ENCODE results near the gene PRSS27. TPM values are rescaled to one million over a fixed set of nuclear protein-coding genes. Genes with fewer than 3 reads are reported as not detected.
"Not testable (repeated sequence)": the region's sequence is repeated elsewhere in the genome, so short reads cannot be mapped to it uniquely, and the experiment has no call there.

The PRSS27 gene
- total and polyA plus RNA-seq, 2 donors (not counting 1 experiment from before 2014, with no cell fraction given): 2.1 to 2.4 TPM

DNA sequence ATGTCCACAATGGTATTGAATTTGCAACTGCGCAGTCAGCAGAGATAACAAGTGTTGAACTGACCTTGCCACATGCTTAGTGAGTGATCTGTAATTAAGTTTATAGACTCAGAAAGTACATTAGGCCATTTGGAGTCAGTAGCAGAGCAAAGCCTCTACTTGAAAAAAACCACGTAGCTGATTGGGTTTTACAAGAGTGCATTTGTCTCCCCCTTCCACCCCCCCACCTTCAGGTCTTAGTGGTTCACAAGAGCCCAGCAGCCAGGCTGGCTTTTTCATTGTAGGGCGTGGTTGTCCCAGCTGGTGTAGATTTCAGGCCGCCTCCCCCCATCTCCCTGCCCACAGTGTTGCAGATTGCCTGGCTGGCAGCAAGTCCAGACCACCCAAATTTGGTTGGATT, 40.1 kb downstream of the PRSS27 start:
- H3K9me3 ChIP-seq (ENCODE audit: control extremely low read depth in 1 of 3, control insufficient read depth in 2 of 3, insufficient read depth in 1 of 3, low read length in 2 of 3); H3K9me3 Mint-ChIP-seq (ENCODE audit: insufficient read depth); ATAC-seq (ENCODE audit: low read depth); POLR2A ChIA-PET; H3K27me3 ChIP-seq (replicated peaks in 1 of 4; ENCODE audit: control extremely low read depth in 1 of 4, control insufficient read depth in 3 of 4, insufficient read depth in 4 of 4, low read length in 3 of 4); H3K4me3 ChIP-seq (ENCODE audit: control extremely low read depth in 1 of 5, extremely low read depth in 1 of 5, insufficient read depth in 1 of 5, low read depth in 2 of 5, low read length in 4 of 5); DNase-seq; H4K20me1 ChIP-seq (ENCODE audit: control insufficient read depth, insufficient read depth, low read length, poor library complexity, severe bottlenecking); H3K27ac ChIP-seq (ENCODE audit: low read length in 2 of 2); H3K27ac Mint-ChIP-seq; H3K36me3 ChIP-seq (replicated peaks in 1 of 2; ENCODE audit: control extremely low read depth in 1 of 2, control insufficient read depth in 1 of 2, extremely low read depth in 1 of 2, insufficient read depth in 2 of 2, low read length in 1 of 2); H3K4me3 Mint-ChIP-seq; H3K9ac ChIP-seq (ENCODE audit: low read length); H3K4me2 ChIP-seq (replicated peaks; ENCODE audit: low read depth, low read length, poor library complexity, severe bottlenecking); CTCF ChIA-PET; H2AFZ ChIP-seq (ENCODE audit: insufficient read depth, low read depth, low read length, poor library complexity, severe bottlenecking); H3K27me3 Mint-ChIP-seq: not testable (repeated sequence)
- intact Hi-C loops (cut with micrococcal nuclease): loop anchor here (10.0 kb wide), 1 partner anchor 95 kb away; the partner anchor contains the start of gene ELOB
- Histone ChIP-seq H3K4me1 (ENCODE audit: control insufficient read depth in 2 of 2, insufficient read depth in 2 of 2, low read length in 2 of 2) (peaks cover 7 to 18% of the 10 kb centered on the region in 2 donors), H3K79me2 (ENCODE audit: control insufficient read depth, insufficient read depth, low read length) (peaks cover 31% of the 10 kb centered on the region)
- WGBS (ENCODE audit: insufficient coverage): 100% methylated on average over 2 of the region's 4 CpGs
- H3K4me1 Mint-ChIP-seq: peaks cover 11% of the 10 kb centered on the region

DNA sequence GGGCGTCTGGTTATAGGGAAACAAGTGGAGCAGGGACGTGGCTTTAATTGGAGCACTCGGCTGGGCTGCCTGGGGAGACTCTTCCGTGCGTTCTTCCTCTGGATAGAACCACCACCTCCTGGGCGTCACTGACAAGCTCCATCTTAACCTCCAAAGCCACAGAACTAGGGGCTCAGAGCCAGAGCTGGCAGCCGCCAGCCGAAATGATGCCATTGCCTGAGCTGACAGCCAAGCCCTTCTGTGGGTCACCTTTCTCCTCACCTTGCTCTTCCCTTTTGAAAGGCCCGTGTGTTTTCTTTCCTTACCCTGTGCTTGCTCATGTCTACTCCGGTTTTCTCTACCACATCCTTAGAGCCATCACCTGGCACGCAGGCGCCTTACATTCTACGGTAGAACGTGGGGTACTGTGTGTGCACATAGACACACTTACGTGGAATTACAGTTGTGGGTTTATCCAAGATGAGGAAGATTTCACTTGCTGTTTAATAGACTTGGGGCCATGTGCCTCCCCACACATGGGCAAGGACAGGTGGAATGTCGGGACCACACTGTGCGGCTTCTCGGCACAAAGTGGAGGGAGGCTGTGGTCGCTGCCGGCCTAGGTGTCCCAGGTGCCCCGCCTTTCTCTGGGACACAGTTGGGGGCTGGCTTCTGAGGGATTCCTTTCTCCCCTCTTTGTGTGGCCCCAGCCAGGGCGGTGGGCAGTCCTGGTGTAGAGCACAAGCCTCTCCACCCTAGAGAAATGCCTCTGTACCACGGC, 41.6 kb downstream of the PRSS27 start:
- 100% methylated on average over 2 of the region's 23 CpGs for WGBS (ENCODE audit: insufficient coverage)
- DNase-seq; H3K36me3 ChIP-seq (replicated peaks in 1 of 2; ENCODE audit: control extremely low read depth in 1 of 2, control insufficient read depth in 1 of 2, extremely low read depth in 1 of 2, insufficient read depth in 2 of 2, low read length in 1 of 2); CTCF ChIA-PET; H3K4me2 ChIP-seq (replicated peaks; ENCODE audit: low read depth, low read length, poor library complexity, severe bottlenecking); H3K4me3 ChIP-seq (ENCODE audit: control extremely low read depth in 1 of 5, extremely low read depth in 1 of 5, insufficient read depth in 1 of 5, low read depth in 2 of 5, low read length in 4 of 5); H3K4me3 Mint-ChIP-seq; ATAC-seq (ENCODE audit: low read depth); H3K9ac ChIP-seq (ENCODE audit: low read length); H3K27ac ChIP-seq (ENCODE audit: low read length in 2 of 2); H3K27me3 Mint-ChIP-seq; H4K20me1 ChIP-seq (ENCODE audit: control insufficient read depth, insufficient read depth, low read length, poor library complexity, severe bottlenecking); H3K27me3 ChIP-seq (replicated peaks in 1 of 4; ENCODE audit: control extremely low read depth in 1 of 4, control insufficient read depth in 3 of 4, insufficient read depth in 4 of 4, low read length in 3 of 4); intact Hi-C loops (cut with micrococcal nuclease); H2AFZ ChIP-seq (ENCODE audit: insufficient read depth, low read depth, low read length, poor library complexity, severe bottlenecking); POLR2A ChIA-PET; H3K9me3 ChIP-seq (ENCODE audit: control extremely low read depth in 1 of 3, control insufficient read depth in 2 of 3, insufficient read depth in 1 of 3, low read length in 2 of 3); H3K27ac Mint-ChIP-seq; H3K9me3 Mint-ChIP-seq (ENCODE audit: insufficient read depth): not testable (repeated sequence)
- Histone ChIP-seq H3K4me1 (ENCODE audit: control insufficient read depth in 2 of 2, insufficient read depth in 2 of 2, low read length in 2 of 2) (peaks cover 7 to 23% of the 10 kb centered on the region in 2 donors), H3K79me2 (ENCODE audit: control insufficient read depth, insufficient read depth, low read length) (peaks cover 23% of the 10 kb centered on the region)
- peaks cover 12% of the 10 kb centered on the region for H3K4me1 Mint-ChIP-seq

DNA sequence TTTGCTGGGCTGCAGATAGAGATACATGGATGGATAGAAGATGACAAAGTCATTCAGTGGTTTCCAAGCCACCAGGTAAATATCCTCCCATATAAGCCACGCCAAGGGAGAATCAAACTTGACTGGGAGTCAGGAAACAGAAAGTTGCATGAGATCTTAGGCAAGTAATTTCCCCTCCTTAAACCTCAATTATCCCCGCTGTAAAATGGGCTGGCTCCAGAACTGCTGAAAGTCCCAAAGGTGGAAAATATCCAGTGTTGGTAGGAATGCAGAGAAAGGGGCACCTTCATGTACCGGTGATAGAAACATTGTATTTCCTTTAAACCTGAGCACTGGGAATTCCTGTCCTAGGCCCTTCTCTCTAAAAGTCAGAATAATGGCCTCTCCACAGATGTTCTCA, 43.1 kb downstream of the PRSS27 start:
- H2AFZ ChIP-seq (ENCODE audit: insufficient read depth, low read depth, low read length, poor library complexity, severe bottlenecking); H4K20me1 ChIP-seq (ENCODE audit: control insufficient read depth, insufficient read depth, low read length, poor library complexity, severe bottlenecking); CTCF ChIA-PET; POLR2A ChIA-PET; H3K27me3 Mint-ChIP-seq; H3K27ac Mint-ChIP-seq; H3K4me1 Mint-ChIP-seq; H3K9me3 Mint-ChIP-seq (ENCODE audit: insufficient read depth); intact Hi-C loops (cut with micrococcal nuclease); H3K27ac ChIP-seq (ENCODE audit: low read length in 2 of 2); DNase-seq; ATAC-seq (ENCODE audit: low read depth); H3K4me3 Mint-ChIP-seq; H3K4me2 ChIP-seq (replicated peaks; ENCODE audit: low read depth, low read length, poor library complexity, severe bottlenecking); H3K36me3 ChIP-seq (replicated peaks in 1 of 2; ENCODE audit: control extremely low read depth in 1 of 2, control insufficient read depth in 1 of 2, extremely low read depth in 1 of 2, insufficient read depth in 2 of 2, low read length in 1 of 2); H3K27me3 ChIP-seq (replicated peaks in 1 of 4; ENCODE audit: control extremely low read depth in 1 of 4, control insufficient read depth in 3 of 4, insufficient read depth in 4 of 4, low read length in 3 of 4); H3K9ac ChIP-seq (ENCODE audit: low read length); H3K4me3 ChIP-seq (ENCODE audit: control extremely low read depth in 1 of 5, extremely low read depth in 1 of 5, insufficient read depth in 1 of 5, low read depth in 2 of 5, low read length in 4 of 5); H3K9me3 ChIP-seq (ENCODE audit: control extremely low read depth in 1 of 3, control insufficient read depth in 2 of 3, insufficient read depth in 1 of 3, low read length in 2 of 3): not testable (repeated sequence)
- WGBS (ENCODE audit: insufficient coverage): no CpG with 5 or more reads among the region's 3 CpGs
- Histone ChIP-seq H3K79me2 (ENCODE audit: control insufficient read depth, insufficient read depth, low read length) (peaks cover 13% of the 10 kb centered on the region), H3K4me1 (ENCODE audit: control insufficient read depth in 2 of 2, insufficient read depth in 2 of 2, low read length in 2 of 2) (peaks cover 9 to 21% of the 10 kb centered on the region in 2 donors)

Measured in B cell (primary cell).